ENCODE measurements around the gene QSOX1. TPM values are rescaled to one million over a fixed set of nuclear protein-coding genes. Genes with fewer than 3 reads are reported as not detected.

The QSOX1 gene
- total and polyA plus RNA-seq, 2 of the 4 experiments (the other 2 are of a cell fraction), result 102 to 791 TPM

DNA sequence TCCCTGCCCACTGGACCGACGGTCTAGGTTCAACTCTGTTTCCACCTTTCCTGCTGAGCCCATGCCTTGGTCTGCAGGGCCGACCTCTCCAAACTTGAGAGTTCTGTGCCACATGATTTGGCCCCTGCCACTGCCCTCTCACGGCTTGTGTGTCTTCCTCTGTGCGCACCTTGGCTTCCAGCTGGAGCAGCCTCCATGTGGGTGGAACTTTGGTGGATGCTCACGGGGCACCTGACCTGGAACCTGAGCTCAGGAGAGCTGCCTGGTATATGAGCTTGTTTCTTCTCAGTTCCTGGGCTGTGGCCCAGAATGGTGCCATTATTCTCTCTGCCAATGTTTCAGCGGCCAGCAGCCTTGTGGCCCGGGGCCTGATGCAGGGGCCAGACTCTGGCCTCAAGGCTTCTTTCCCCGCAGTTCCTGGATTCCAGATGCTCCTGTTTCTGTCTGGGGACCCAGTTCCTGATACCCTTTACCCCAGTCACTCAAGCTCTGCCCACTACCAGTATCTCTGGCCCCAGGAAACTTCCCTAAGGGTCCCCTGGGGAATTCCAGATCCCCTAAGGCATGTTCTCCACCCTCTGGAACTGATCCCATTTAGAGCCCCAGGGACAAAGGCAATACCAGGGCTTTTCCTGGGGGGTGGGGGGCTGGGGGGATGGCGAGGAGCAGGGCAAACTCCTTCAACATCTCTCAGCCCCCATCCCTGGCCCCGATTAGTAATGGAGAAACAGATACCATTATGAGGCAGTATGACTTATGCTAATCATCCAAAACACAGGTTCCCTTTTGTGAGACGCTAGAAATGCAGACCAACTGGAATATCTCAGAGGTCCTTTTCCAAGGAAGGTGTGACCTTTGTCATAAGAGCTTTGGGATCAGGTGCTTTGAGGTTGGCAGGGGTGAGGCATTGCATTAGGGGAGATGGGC is 11.1 kb downstream of the QSOX1 start:
- Histone ChIP-seq H3K4me1 (ENCODE audit: control insufficient read depth, insufficient read depth, low read length) (peaks cover 56% of the 10 kb centered on the region), H2BK120ac (ENCODE audit: low read depth, low read length) (no peak overlapping the region), H3K4me2 (ENCODE audit: low read depth, low read length) (peak overlapping the region; percentile 1; the same call in 1 of the 2 replicates), H4K20me1 (ENCODE audit: insufficient read depth, low read length) (peaks cover 100% of the 10 kb centered on the region), H3K27me3 (ENCODE audit: control insufficient read depth, insufficient read depth, low read length) (no peaks in the 10 kb centered on the region), H3K14ac (replicated peaks; ENCODE audit: low read depth, low read length) (no peak overlapping the region), H3K79me1 (ENCODE audit: low read depth in 1 of 2, low read length in 2 of 2) (peaks cover 56 to 87% of the 10 kb centered on the region in 2 experiments), H3K9me3 (ENCODE audit: control insufficient read depth, insufficient read depth, low read length) (no peaks in the 10 kb centered on the region), H4K8ac (ENCODE audit: low read depth in 2 of 2, low read length in 2 of 2) (no peak overlapping the region), H3K36me3 (ENCODE audit: control insufficient read depth, insufficient read depth, low read length) (peaks cover 69% of the 10 kb centered on the region), H4K91ac (ENCODE audit: insufficient read depth, low read depth, low read length) (no peak overlapping the region), H2BK5ac (ENCODE audit: low read depth, low read length, poor library complexity, severe bottlenecking) (no peak overlapping the region), H3K9ac (ENCODE audit: low read depth, low read length) (0 out of 2 replicates have a peak overlapping the region, but pooled peaks have one; percentile 17), H2BK15ac (ENCODE audit: low read depth, low read length) (no peak overlapping the region), H2BK20ac (ENCODE audit: low read depth, low read length) (no peak overlapping the region), H3K56ac (ENCODE audit: extremely low read depth, insufficient read depth, low read length) (no peak overlapping the region), H3K23ac (ENCODE audit: low read depth, low read length) (no peak overlapping the region), H3K4ac (ENCODE audit: low read depth, low read length) (no peak overlapping the region), H2AFZ (replicated peaks; ENCODE audit: low read length, poor library complexity) (no peak overlapping the region), H3K4me3 (ENCODE audit: insufficient read depth, low read depth, low read length) (no peak overlapping the region), H3K18ac (ENCODE audit: low read depth, low read length) (no peak overlapping the region), H2AK9ac (replicated peaks; ENCODE audit: low read depth, low read length, poor library complexity) (no peak overlapping the region), H3K9me1 (ENCODE audit: insufficient read depth, low read length) (peaks cover 51% of the 10 kb centered on the region), H4K5ac (ENCODE audit: low read depth, low read length) (no peak overlapping the region), H2AK5ac (ENCODE audit: low read depth, low read length) (no peak overlapping the region), H3K27ac (ENCODE audit: insufficient read depth, low read length) (peak overlapping the region; percentile 0; the same call in 1 of the 2 replicates)
- in situ Hi-C loops (cut with MboI; ENCODE audit: low sequenced_read_pairs) (loop anchor here (25.0 kb wide), 1 partner anchor 453 kb away; no protein-coding TSS in a partner anchor), intact Hi-C loops (cut with micrococcal nuclease) (no loop called here), dilution Hi-C loops (cut with HindIII; ENCODE audit: low sequenced_read_pairs, unreplicated experiment) (loop anchor here (25.0 kb wide), 1 partner anchor 128 kb away; no protein-coding TSS in a partner anchor)
- POLR2A ChIA-PET (ENCODE audit: unreplicated experiment), result no interaction called here
- BruUV-seq (replicated peaks), result no TSS peak
- 98% methylated on average over 7 of the region's 12 CpGs; no CpG with 5 or more reads in 1 of the 2 experiments for WGBS, 2 experiments (ENCODE audit: extremely low coverage in 2 of 2, insufficient read length in 1 of 2)
- DNase-seq (no peak), ATAC-seq (ENCODE audit: low read depth) (no peak)
- CTCF ChIA-PET, result interaction anchor here (0.6 kb wide), 1 partner anchor 13 kb away, joined by 3 read pairs; no protein-coding TSS in a partner anchor
- no peak for TF ChIP-seq MAFK (IDR thresholded peaks at IDR 0.05; ENCODE audit: low read depth, low read length)
- TF ChIP-seq SMC3 (IDR thresholded peaks at IDR 0.05; ENCODE audit: low read depth, low read length), result no peak
- TF ChIP-seq NFE2L2 (IDR thresholded peaks at IDR 0.05; ENCODE audit: low read depth, low read length), result no peak
- TF ChIP-seq, protein P1, sequence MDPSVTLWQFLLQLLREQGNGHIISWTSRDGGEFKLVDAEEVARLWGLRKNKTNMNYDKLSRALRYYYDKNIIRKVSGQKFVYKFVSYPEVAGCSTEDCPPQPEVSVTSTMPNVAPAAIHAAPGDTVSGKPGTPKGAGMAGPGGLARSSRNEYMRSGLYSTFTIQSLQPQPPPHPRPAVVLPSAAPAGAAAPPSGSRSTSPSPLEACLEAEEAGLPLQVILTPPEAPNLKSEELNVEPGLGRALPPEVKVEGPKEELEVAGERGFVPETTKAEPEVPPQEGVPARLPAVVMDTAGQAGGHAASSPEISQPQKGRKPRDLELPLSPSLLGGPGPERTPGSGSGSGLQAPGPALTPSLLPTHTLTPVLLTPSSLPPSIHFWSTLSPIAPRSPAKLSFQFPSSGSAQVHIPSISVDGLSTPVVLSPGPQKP (IDR thresholded peaks at IDR 0.05; ENCODE audit: borderline replicate concordance, low read depth, low read length), result no peak
- TF ChIP-seq CEBPB (IDR thresholded peaks at IDR 0.05; ENCODE audit: low read depth, low read length), result no peak
- TF ChIP-seq POLR2A (IDR thresholded peaks at IDR 0.05; ENCODE audit: low read depth, low read length), result no peak
- TF ChIP-seq MAZ (IDR thresholded peaks at IDR 0.05; ENCODE audit: borderline replicate concordance, low read depth, low read length), result no peak
- TF ChIP-seq RAD21 (IDR thresholded peaks at IDR 0.05; ENCODE audit: low read length), result no peak
- TF ChIP-seq CHD1 (IDR thresholded peaks at IDR 0.05; ENCODE audit: low read depth, low read length), result no peak
- TF ChIP-seq, protein P2, sequence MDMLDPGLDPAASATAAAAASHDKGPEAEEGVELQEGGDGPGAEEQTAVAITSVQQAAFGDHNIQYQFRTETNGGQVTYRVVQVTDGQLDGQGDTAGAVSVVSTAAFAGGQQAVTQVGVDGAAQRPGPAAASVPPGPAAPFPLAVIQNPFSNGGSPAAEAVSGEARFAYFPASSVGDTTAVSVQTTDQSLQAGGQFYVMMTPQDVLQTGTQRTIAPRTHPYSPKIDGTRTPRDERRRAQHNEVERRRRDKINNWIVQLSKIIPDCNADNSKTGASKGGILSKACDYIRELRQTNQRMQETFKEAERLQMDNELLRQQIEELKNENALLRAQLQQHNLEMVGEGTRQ (IDR thresholded peaks at IDR 0.05; ENCODE audit: low read depth, low read length), result no peak
- no peak for TF ChIP-seq MXI1 (IDR thresholded peaks at IDR 0.05; ENCODE audit: borderline replicate concordance, low read depth, low read length)
- TF ChIP-seq BHLHE40 (IDR thresholded peaks at IDR 0.05; ENCODE audit: low read depth, low read length), result no peak
- TF ChIP-seq RCOR1 (IDR thresholded peaks at IDR 0.05; ENCODE audit: insufficient replicate concordance, low read length), result no peak
- no peak for TF ChIP-seq RFX5 (IDR thresholded peaks at IDR 0.05; ENCODE audit: low read depth, low read length)
- TF ChIP-seq FOS (IDR thresholded peaks at IDR 0.05; ENCODE audit: low read depth, low read length), result no peak
